A204.1 (cell line): ENCODE measurements around the gene AOAH.

Experiments used
- FAIRE-seq: peaks from 2 replicates; lab custom pipeline; 2012; peaks lifted over from hg19 to GRCh38; lab: Jason Lieb, UNC

The AOAH gene

GRCh38 chr7:36546331-36546730, 178.0 kb downstream of the AOAH start:
- no peak for FAIRE-seq

- no peak for FAIRE-seq
These were observed 179.0 kb downstream of the AOAH start for GRCh38 chr7:36545291-36545690.

DNA sequence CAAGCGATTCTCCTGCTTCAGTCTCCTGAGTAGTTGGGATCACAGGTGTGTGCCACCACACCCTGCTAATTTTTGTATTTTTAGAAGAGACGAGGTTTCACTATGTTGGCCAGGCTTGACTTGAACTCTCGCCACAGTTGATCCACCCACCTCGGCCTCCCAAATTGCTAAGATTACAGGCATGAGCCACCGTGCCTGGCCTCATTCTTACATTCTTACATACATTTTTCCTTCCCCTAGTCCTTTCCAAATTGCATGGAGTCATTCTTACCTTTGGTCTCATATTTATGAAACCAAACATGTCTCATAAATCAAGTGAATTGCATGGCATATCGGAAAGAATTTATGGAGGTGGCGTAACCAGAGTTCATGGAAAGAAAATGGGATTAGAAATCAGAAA, 186.2 kb downstream of the AOAH start:
- FAIRE-seq: no peak

DNA sequence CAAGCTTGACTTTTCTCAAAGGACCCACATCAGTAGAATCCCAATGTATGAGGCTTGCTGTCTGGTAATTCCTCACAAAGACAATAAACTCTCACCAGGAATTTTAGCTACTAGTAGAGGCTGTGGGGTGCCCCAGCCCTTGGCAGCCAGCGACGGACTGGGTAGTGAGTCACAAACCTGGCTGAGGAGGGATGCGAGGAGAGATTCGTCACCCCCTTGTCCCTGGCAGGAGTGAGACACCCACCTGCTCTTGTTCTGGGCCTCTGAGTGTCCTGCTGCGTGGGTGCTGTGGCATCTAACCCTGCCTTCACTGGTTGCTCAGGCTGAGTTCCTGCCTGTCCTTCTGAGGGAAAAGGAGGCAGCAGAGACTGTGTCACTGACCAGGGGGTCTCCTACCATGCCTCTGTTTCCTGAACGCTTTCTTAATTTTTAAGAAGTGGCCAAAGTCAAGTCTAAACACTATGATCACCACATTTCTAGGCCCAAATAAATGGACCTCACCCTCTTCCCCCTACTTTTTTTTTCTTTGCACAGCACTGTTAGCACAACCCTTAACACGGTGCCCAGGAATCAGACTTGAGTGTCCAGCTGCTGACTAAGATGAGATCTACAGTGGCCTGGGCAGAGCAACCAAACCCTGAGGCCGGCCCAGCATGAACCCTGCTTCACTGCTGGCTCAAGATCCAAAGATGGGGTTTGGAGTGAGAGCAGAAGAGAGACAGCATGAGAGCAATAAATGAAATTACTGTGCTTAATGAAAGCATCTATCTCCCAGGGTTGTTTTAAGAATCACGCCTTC, 188.2 kb downstream of the AOAH start:
- no peak for FAIRE-seq

GRCh38 chr7:36533717-36534116, 190.6 kb downstream of the AOAH start:
- FAIRE-seq: no peak

DNA sequence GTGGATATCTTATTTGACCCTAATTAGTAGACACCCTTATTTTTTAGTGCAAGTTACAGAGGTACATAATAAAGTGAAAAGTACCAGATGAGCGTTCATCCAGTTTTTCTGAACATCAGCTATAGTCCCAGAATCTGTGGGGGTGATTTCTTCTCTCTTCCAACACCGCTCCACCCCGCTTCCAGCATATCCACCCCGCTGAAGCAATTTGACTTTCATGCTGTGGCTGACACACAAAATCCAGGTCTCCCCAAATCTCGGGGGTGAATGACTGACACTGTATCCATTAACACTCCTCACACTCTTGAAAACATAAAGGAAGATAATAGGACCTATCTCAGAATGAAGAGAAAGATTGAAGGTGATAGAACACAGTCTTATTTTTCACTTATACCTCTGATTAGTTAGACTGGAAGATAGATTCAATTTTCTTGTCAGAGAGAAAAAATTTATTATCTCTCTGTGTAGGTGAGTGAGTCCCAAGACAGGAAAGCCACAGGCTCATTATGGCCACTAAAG, 191.3 kb downstream of the AOAH start:
- no peak for FAIRE-seq

DNA sequence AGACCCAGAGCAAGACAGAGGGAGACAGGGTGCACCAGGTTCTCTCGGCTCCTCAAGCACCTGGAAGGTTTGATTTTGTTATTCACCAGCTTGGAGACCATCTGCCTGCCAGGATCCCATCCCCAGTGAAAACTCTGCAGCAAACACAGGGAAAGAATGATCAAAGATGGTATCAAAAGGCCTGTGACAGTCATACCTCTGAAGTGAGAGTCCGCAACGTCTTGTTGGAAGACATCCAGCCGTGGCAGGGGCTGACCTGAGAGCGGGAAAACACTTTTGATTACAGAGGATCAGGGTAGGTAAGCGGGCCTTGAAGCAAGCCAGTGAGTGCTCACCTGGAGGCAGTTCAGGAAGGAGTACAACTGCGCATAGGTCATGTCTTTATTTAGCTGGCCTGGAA, 192.3 kb downstream of the AOAH start:
- FAIRE-seq: no peak

DNA sequence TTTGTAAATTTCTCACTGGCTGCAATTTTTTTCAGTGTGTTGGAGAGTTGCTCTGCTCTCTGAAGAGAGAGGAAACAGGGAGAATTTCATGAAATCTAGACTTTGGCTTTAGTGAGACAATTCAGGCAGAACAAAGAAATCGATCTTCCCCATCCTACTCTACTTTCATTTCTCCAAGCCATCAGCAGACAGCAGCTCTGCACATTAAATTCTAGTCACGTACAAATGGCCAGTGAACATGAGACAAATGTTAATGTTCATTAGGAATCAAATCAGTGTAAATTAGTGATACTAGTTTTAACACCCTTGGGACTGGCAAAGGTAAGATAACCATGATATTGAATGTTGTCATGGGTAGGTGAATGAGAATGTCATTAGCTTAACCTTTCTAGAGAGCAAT, 193.8 kb downstream of the AOAH start:
- no peak for FAIRE-seq

DNA sequence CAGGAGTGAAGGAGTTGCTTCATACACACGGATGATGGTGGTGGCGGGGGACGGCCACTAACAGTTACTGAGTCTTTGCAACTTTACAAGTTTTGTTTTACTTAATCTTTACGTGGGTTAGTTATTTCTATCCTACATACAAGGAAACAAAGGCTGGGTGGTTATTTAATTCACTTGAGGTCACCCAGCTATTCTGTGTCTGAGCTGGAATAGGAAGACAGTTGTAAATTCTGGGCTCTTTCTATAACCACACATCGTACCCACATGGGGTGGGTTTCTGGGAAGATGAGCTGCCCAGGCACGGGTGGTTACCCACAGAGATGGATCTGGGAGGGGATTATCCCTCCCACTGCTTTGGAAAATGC, 196.8 kb downstream of the AOAH start:
- FAIRE-seq: no peak

- no peak for FAIRE-seq
These were observed 197.3 kb downstream of the AOAH start for GRCh38 chr7:36526863-36527548.

DNA sequence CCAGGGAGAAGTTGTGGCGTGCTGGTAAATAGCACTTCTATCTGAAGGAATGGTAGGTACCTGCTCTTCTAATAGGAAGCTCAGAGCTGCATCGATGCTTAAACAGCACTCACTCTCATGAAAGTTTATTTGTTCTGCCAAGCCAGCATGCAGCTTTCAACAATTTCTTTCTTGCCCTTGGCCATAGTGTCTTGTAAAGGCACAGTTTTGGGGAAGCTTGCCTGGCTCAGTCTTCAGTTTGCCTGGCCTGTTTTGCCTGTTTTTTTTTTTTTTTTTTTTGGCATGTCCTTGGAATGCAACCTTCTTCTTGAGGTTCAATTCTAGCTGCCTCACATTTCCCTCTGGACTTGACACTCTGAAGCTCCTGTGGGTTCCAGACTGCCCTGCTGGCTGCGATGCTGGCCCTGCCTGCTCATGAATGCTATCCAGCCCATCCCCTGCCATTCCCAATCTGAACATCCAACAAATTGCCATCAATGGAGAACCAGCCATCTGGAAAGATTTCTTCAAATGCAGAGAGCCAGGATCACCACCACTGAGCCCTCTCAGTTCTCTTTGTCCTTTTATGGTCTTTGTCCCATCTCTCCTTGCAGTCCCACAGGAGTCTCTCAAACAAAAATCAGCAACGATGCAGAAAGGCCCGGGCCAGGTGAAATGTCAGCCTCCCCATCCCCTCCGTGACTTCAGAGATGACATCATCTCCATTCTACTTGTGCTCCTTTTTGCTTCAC, 200.8 kb downstream of the AOAH start:
- FAIRE-seq: no peak

GRCh38 chr7:36522453-36523007, 201.8 kb downstream of the AOAH start:
- FAIRE-seq: no peak

GRCh38 chr7:36521911-36522310, 202.4 kb downstream of the AOAH start:
- FAIRE-seq: no peak

DNA sequence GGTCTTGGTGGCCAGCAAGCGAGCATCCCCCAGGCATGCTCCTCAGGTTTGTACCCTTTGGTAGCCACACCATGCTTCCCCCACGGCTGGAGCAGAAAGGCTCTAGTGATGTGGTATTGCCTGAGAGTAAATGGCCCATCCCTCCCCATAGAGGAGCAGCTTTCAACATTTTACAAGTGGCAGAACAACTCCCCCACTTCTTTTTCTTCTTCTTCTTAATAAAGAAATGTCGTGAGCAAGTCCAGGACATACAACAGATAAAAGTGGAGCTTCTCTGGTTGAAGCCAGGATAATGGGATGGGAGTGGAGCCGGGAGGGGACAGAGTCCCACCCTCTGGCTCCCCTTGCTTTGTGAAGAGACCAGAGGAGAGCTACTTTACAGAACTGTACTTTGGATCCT, 203.2 kb downstream of the AOAH start:
- FAIRE-seq: no peak

- FAIRE-seq: no peak
These were observed 208.4 kb downstream of the AOAH start for GRCh38 chr7:36515847-36516246.

DNA sequence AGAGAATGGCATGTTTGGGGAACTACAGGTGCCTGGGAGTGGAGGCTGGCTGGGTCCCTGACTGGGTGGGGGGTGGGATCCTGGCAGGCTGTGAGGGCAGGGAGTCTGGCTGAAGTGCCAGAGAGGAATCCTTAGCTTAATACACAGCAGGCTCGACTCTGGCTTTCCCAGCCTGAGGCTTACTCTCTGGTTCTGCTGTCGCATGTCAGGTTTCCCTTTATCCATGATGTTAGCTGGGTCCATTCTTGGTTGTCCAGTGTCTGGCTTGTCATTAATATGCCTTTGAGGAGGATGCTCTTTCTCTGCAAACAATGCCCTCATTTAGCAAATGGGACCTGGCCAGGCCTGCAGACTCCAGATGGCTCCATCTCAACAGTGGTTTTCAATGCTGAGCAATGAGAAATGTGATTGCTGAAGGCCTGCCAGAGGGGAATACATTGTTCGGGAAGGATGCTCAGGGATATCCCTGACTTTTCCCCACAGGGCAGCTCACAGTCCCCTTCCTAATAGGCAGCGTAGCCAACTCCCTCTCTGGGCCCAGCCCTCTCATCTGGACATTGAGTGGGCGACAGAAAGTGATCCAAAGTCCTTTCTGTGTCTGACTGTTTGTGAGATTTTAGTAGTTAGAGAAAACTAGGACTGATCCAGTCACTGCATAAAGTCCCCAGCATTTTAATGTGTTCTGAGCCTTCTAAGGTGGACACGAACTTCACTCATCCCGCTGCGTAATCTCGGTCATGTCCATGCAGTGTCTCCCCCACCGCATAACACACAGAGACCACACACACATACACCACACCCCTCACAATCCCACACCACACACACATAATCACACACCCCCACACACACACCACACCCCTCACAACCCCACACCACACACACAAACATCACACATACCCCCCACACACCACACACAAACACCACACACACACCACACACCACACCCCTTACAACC, 209.7 kb downstream of the AOAH start:
- no peak for FAIRE-seq

- FAIRE-seq: no peak
These were observed 210.9 kb downstream of the AOAH start for GRCh38 chr7:36513393-36513792.

DNA sequence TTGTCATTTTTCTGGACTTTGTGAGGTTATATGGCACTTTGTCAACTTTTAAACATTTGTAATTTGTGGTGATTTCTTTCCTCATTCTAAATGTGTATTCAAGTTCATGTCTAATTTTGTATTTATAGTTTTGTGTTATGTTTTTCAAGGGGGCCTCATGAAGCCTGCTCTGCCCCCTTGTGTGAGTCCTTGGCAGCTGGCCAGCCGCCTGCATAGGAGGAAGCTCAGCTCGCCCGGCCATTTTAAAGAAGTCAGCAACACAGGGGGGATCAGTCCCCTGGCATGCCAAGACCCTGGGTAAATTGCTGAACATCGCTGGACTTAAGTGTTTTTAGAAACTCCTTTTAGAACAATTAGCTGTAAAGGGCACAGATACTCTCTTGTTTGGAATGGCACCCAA, 211.7 kb downstream of the AOAH start:
- FAIRE-seq: no peak

DNA sequence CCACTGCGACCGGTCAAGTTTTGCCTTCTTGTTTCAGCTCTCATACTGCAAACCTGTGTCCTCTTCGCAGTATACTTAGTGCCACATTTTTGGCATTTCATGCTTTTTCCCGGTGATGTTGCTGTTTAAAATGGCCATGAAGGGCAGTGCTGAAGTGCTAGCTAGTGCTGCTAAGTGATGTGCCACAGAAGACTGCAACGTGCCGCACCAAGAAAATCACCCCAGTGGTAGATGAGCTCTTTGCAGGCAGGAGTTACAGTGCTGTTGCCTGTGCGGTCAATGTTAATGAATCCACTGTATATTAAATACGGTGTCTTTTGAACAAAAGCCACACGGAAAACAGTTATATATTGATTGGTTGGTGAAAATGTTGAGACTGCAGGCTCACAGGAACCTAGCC, 214.3 kb downstream of the AOAH start:
- FAIRE-seq: no peak

GRCh38 chr7:36507475-36508440, 216.5 kb downstream of the AOAH start:
- no peak for FAIRE-seq
